Natural killer cell (primary cell): ENCODE results near the gene TMEM163. TPM values are rescaled to one million over a fixed set of nuclear protein-coding genes. Genes with fewer than 3 reads are reported as not detected.

ENCODE experiments used
- ATAC-seq, 3 donors: fragments of 150-1000 bp in 2 of 3; fragments of 200-7000 bp in 1 of 3; cut with Tn5 transposase; 1 replicate in 1 of 3; 2 replicates in 2 of 3; pipeline ENCODE4 v1.10.0; 2021; ENCODE audit warnings: mild to moderate bottlenecking in 2 of 3, moderate library complexity in 2 of 3
- DNase-seq, 2 donors: peaks; one replicate each; pipeline versions ENCODE4 v3.0.0 to v3.0.0-alpha.2; 2013 to 2021; ENCODE audit warnings: mixed read lengths in 1 of 2
- H3K27ac ChIP-seq: one replicate; pipeline ENCODE4 v1.5.1; 2013; ENCODE audit warnings: mild to moderate bottlenecking, low read length
- H3K27me3 ChIP-seq: one replicate; pipeline ENCODE4 v1.6.1; 2013; ENCODE audit warnings: low read length; ENCODE audit not compliant: control insufficient read depth, insufficient read depth
- H3K36me3 ChIP-seq: one replicate; pipeline ENCODE4 v1.6.1; 2013; ENCODE audit warnings: low read length; ENCODE audit not compliant: control insufficient read depth, insufficient read depth
- H3K4me1 ChIP-seq: one replicate; pipeline ENCODE4 v1.6.1; 2013; ENCODE audit warnings: low read length; ENCODE audit not compliant: control insufficient read depth, insufficient read depth
- H3K4me3 ChIP-seq: one replicate; pipeline ENCODE4 v1.5.1; 2013; ENCODE audit warnings: low read length
- H3K9me3 ChIP-seq: one replicate; pipeline ENCODE4 v1.6.1; 2013; ENCODE audit warnings: low read length; ENCODE audit not compliant: control insufficient read depth, insufficient read depth
- H3K27ac Mint-ChIP-seq, 2 donors: one replicate each; pipeline ENCODE4 v1.8.0; 2022; ENCODE audit warnings: mild to moderate bottlenecking in 2 of 2, mixed read lengths in 2 of 2, moderate library complexity in 1 of 2
- H3K27me3 Mint-ChIP-seq, 2 donors: one replicate each; pipeline ENCODE4 v1.8.0; 2022; ENCODE audit warnings: low read depth in 2 of 2, mixed read lengths in 2 of 2
- H3K36me3 Mint-ChIP-seq: one replicate; pipeline ENCODE4 v1.8.0; 2022; ENCODE audit warnings: mixed read lengths
- H3K4me1 Mint-ChIP-seq, 2 donors: one replicate each; pipeline ENCODE4 v1.8.0; 2022; ENCODE audit warnings: mixed read lengths in 2 of 2
- H3K4me3 Mint-ChIP-seq: one replicate; pipeline ENCODE4 v1.8.0; 2022; ENCODE audit warnings: mild to moderate bottlenecking, moderate library complexity, mixed read lengths
- H3K9me3 Mint-ChIP-seq, 2 donors: one replicate each; pipeline ENCODE4 v1.8.0; 2022; ENCODE audit warnings: mixed read lengths in 2 of 2
- CTCF ChIP-seq: fragments of 200-600 bp; IDR thresholded peaks from one replicate; pipeline ENCODE4 v1.8.0; 2022; ENCODE audit warnings: antibody characterized with exemption
- WGBS: methylation state at CpG from one replicate; pipeline ENCODE4 v1.1.7; 2013; ENCODE audit warnings: missing lambda C conversion rate; ENCODE audit not compliant: insufficient coverage; 5-methylcytosine and 5-hydroxymethylcytosine counted together
- intact Hi-C: fragments of 100-400 bp; cut with micrococcal nuclease; formaldehyde crosslinking; loops from one replicate; pipeline ENCODE4 v1.14.2; 2022
- total RNA-seq, 4 donors: library from RNA; stranded (reverse); fragments of 120-200 nt in 1 of 4; gene quantifications; one replicate each; pipeline versions ENCODE4 v1.2.3 to v1.2.4, GENCODE V29; 2013 to 2022

The TMEM163 gene
- total RNA-seq, 3 donors from 2014 or later (not counting 1 experiment from before 2014, with no cell fraction given): 6.8 to 11.6 (median 10.3) TPM

GRCh38 chr2:134677856-134678756 is 40.7 kb downstream of the TMEM163 start:
- no peaks in the 10 kb centered on the region for H3K27me3 Mint-ChIP-seq
- H3K9me3 Mint-ChIP-seq: no peaks in the 10 kb centered on the region
- H3K9me3 ChIP-seq: no peaks in the 10 kb centered on the region
- peak overlapping the region; percentile 9 for H3K4me3 Mint-ChIP-seq
- H3K4me1 Mint-ChIP-seq: peaks cover 74 to 92% of the 10 kb centered on the region in 2 donors
- no peaks in the 10 kb centered on the region for H3K27me3 ChIP-seq
- no peaks in the 10 kb centered on the region for H3K36me3 Mint-ChIP-seq
- H3K27ac ChIP-seq: no peak overlapping the region
- H3K27ac Mint-ChIP-seq: peak overlapping the region; percentile 90
- H3K4me3 ChIP-seq: no peak overlapping the region
- H3K36me3 ChIP-seq: no peaks in the 10 kb centered on the region
- ATAC-seq (no peak), DNase-seq (no peak)
- intact Hi-C loops: no loop called here
- peaks cover 58% of the 10 kb centered on the region for H3K4me1 ChIP-seq
- WGBS: 94% methylated on average over 20 of the region's 20 CpGs
- TF ChIP-seq CTCF: no peak

- no peak overlapping the region for H3K4me3 ChIP-seq
- ATAC-seq (peak in 1 of 3 donors; percentile 50), DNase-seq (peak in 1 of 2 donors; percentile 56)
- H3K4me1 Mint-ChIP-seq: peaks cover 79 to 94% of the 10 kb centered on the region in 2 donors
- peak overlapping the region; percentile 52 for H3K4me3 Mint-ChIP-seq
- no peaks in the 10 kb centered on the region for H3K27me3 Mint-ChIP-seq
- H3K27me3 ChIP-seq: no peaks in the 10 kb centered on the region
- H3K36me3 ChIP-seq: no peaks in the 10 kb centered on the region
- TF ChIP-seq CTCF: no peak
- H3K4me1 ChIP-seq: peaks cover 69% of the 10 kb centered on the region
- no peaks in the 10 kb centered on the region for H3K36me3 Mint-ChIP-seq
- no peaks in the 10 kb centered on the region for H3K9me3 Mint-ChIP-seq
- intact Hi-C loops: no loop called here
- no peaks in the 10 kb centered on the region for H3K9me3 ChIP-seq
- H3K27ac ChIP-seq: no peak overlapping the region
- H3K27ac Mint-ChIP-seq: peak overlapping the region; percentile 63 to 90
- WGBS: 16% methylated on average over 12 of the region's 12 CpGs
These were observed 41.8 kb downstream of the TMEM163 start for GRCh38 chr2:134676960-134677359.

- Histone ChIP-seq H3K36me3 (no peaks in the 10 kb centered on the region), H3K27ac (no peak overlapping the region), H3K4me3 (no peak overlapping the region), H3K9me3 (no peaks in the 10 kb centered on the region), H3K4me1 (peaks cover 75% of the 10 kb centered on the region), H3K27me3 (no peaks in the 10 kb centered on the region)
- DNase-seq: no peak
- ATAC-seq: no peak
- Mint-ChIP-seq H3K27ac (peak overlapping the region; percentile 7 to 19), H3K36me3 (no peaks in the 10 kb centered on the region), H3K27me3 (no peaks in the 10 kb centered on the region), H3K9me3 (no peaks in the 10 kb centered on the region), H3K4me3 (no peak overlapping the region), H3K4me1 (peaks cover 79 to 94% of the 10 kb centered on the region in 2 donors)
- intact Hi-C loops: no loop called here
- no peak for TF ChIP-seq CTCF
- 82% methylated on average over 1 of the region's 3 CpGs for WGBS
These were observed 43.5 kb downstream of the TMEM163 start for GRCh38 chr2:134675314-134675713.
